GM21528 (cell line): Measurements from ENCODE around the gene LIF.
"Not testable (repeated sequence)": the region's sequence is repeated elsewhere in the genome, so short reads cannot be mapped to it uniquely, and the experiment has no call there.

Experiments used
- ATAC-seq: cut with Tn5 transposase; IDR thresholded peaks from one replicate; pipeline ENCODE4 v1.9.1; 2021; ENCODE audit warnings: mild to moderate bottlenecking, moderate library complexity; ENCODE audit not compliant: unreplicated experiment, low FRiP score

The LIF gene

DNA sequence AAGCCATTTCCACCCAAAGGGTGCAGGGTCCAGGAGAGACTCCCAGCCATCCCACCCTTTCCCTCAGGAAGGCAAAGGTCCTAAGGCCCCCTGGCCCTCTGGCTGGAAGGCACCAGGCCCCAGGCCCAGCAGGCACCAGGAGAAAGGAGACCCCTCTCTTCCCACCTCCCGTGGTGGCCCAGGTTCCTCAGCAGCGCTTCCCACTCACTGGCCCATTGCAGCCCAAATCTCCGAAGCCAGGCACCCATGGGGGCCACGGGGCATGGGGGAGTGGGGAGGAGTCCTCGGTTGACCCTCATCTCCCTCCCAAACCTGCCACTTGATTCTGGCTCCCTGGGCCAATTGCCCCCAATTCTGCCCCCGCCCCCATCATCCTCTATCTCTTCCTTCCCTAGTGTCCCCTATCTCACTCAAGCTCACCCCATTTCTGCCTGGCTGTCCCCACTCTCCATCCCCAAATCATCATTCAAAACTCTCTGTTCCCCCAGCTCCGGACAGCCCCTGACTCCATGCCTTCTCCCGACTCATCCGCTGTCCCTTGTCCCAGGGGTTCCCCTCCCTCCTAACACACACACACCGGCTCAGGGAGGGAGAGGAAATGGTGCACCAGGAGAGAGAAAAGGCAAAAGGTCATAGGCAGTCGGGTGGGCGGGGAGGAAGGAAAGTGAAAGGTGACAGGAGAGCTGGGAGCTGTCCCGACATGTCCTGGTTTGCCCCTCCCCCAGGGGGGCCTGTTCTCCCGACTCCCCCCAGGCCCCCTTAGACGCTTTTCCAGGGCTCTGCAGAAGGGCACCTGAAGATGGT, 1.2 kb downstream of the LIF start:
- ATAC-seq, result no peak

GRCh38 chr22:30244641-30245040, 1.9 kb downstream of the LIF start:
- ATAC-seq, result no peak

DNA sequence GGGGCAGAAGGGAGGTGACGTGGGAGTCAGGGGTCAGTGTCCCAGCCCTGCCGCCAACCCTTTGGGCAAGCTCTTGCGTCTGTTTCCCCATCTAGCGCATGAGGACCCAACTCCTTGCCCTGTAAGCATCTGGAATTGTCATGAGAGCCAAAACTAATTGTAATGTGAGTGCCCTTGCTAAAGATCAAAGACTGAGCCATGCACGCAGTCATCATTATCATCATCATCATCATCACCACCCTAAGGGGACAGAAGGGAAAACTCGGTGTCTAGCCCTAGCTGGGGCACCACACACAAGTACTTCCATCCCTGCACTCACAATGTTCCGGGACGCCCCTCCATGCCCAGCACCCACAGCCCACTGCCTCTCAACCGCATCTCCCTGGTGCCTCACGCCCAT, 2.5 kb downstream of the LIF start:
- ATAC-seq, result no peak

GRCh38 chr22:30243661-30244060, 2.9 kb downstream of the LIF start:
- no peak for ATAC-seq

DNA sequence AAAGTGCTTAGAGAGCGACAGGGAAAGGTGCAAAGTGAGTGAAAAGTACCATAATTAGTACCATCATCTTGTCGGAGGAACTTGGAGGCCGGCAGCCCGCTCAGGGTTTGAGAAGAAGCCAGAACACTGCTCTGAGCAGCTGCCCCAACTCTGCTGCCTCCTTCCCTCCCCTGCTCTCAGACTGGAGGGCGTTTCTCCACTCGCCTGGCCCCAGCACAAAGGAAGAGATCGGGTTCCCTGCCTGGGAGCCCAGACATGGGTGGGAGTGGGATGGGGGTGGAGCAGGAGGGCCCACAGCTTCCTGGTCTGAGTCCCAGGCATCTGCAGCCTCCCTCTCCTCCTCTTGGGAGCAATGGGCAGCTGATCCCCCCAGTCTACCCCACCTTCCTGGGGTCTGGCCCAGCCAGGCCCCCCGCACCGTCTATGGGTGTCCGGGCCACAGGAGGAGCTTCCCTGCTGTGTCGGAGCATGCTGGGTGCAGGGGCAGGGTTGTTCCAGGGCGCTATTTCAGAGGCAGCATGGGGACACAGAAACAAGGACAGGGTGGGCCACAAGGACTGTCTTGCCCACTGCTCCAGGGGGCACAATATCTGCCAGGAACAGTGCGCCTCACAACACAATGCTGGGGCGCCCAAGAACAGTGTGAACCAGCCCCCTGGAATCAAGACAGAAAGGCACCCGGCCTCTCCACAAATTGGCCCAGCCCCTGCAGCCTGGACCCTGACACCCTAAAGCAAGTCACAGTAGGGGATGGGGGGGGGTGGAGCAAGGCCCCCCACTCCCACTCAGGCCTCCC, 4.8 kb downstream of the LIF start:
- ATAC-seq, result no peak

DNA sequence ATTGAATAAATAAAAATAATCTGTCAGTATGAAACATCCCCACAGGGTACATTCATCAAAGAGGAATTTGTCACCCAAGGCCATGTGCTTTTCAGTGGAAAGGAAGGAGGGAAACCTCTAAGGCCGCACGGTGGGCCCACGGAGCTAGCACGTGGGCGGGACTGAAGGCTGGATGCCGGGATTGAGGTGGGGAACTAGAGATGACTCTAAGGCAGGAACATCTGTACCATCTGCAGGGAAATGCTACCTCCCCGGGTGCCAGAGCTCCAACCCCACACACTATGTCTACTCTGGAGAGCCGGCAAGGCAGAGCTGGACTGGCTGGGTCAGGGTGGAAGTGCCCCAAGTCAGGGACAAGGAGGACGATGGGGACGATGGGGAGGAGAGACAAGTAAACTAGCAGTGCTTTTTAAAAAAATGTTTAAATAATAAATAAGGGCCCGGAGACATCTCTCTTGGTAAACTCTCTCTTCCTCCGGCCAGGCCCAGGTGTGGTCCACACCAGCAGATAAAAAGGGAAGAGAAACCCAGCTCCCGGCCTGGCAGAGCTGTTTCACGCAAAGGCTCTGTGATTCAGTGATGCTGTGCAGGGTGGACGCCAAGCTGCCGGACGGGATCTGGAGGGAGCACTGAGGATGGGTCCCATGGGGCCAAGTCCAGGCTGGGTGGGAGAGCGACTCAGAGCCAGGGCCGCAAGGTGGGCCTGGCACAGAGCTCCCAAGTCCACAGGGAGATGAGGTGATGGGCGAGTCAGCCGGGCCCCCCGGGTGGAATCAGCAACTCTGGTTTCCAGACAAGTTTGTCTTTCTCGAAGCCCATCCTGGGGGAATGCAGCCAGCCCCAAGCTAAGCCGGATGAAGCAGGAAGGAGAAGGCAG, 5.8 kb downstream of the LIF start:
- ATAC-seq, result no peak

GRCh38 chr22:30239488-30240405, 6.8 kb downstream of the LIF start:
- no peak for ATAC-seq

GRCh38 chr22:30238661-30239487, 7.7 kb downstream of the LIF start:
- ATAC-seq, result no peak

DNA sequence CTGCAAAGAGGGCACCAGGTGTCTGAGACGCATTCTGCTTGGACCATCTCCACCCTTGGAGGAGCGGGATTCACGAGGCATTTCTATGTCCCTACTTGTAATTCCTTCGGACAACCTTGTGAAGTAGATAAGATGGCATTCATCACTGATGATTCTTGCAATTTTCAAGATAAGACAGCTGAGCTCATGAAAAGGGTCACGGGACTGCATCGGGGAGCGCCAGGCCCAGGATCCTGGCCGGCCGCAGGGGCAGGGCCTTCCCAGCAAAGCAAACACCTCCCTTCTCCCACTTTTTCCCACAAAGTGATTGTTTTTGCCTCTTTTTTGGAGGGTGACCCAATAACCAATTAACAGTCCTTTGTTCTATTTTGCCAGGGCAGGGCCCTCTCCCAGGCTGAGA, 8.4 kb downstream of the LIF start:
- ATAC-seq, result no peak

- ATAC-seq, result no peak
These were observed 9.7 kb downstream of the LIF start for GRCh38 chr22:30236875-30237274.

DNA sequence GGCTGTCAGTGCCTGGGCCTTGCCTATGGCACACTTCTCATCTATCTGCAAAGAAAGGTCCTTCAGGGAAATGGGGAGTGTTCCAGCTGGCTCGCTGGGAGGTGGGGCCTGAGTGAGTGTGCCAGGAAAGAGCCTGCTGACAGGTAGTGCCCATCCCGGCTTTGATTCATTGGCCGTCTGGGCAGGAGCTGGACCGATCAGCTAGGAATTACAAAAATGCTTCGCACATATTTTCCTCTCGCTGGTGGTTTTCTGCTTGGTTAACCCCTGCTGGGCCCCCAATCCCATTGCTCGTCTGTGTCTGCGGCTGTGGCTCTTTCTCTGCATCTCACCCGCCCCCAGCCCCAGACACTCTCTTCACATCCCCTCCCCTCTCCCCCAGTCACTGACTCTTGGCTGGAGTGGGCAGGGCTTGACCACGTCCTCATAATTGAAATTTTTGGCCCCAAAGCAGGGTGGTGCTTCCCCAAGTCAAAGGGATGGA, 10.8 kb downstream of the LIF start:
- no peak for ATAC-seq

- no peak for ATAC-seq
These were observed 11.6 kb downstream of the LIF start for GRCh38 chr22:30234786-30235470.

GRCh38 chr22:30234325-30234724, 12.2 kb downstream of the LIF start:
- ATAC-seq, result not testable (repeated sequence)

GRCh38 chr22:30233582-30233981, 13.0 kb downstream of the LIF start:
- ATAC-seq, result no peak

- ATAC-seq, result no peak
These were observed 13.8 kb downstream of the LIF start for GRCh38 chr22:30232716-30233218.

DNA sequence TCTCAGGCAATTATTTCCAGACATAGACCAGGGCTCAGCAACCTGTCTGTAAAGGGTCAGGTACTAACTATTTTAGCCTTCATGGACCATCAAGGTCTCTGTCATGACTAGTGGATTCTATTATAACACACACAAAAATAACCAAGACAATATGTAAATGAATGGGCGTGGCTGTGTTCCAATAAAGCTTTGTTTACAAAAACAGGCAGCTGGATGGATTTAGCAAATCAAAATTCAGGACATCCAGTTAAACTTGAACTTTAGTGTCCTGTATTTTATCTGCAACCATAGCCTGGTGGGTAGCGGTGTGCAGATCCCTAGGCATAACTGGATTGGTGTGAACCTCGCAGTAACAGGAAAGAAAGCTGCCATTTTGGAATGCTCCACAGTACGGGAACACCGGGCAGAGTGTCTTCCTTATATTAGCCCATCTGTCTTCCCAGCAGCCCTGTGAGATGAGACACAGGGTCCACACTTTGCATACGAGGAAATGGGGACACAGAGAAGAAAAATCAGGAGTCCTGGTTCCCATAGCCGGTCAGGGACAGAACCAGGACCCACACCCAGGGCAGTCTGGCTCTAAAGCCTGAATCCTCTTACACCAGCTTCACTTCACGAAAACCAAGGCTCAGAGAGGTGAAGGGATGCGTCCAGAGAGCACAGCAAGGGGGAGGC, 15.6 kb downstream of the LIF start:
- ATAC-seq, result no peak

DNA sequence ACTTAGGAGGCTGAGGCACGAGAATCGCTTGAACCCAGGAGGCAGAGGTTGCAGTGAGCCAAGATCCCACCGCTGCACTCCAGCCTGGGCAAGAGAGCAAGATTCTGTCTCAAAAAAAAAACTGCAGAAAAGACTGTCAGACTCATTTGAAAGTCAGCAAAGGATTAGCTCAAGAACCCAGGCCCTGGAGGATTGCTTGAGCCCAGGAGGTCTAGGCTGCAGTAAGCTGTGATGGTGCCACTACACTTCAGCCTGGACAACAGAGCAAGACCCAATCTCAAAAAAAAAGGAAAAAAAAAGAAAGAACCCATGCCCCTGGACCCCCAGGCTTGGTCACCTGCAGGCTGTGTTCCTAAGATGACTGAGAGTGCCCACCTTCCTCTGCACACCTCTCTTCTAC, 16.2 kb downstream of the LIF start:
- ATAC-seq, result no peak
